K562 (cell line): Measurements from ENCODE around the gene PPP1R13L. TPM values are rescaled to one million over a fixed set of nuclear protein-coding genes. Genes with fewer than 3 reads are reported as not detected.
A peak's percentile ranks its signal among the peaks of the same experiment; 100 is the strongest.

Experiments used
- ARNT ChIP-seq, 2 experiments: fragments of 450-650 bp; IDR thresholded peaks; 2 replicates each; pipeline ENCODE4 v1.6.1; 2016; ENCODE audit warnings: mild to moderate bottlenecking in 1 of 2
- CEBPG ChIP-seq, 3 experiments: fragments of 200-800 bp in 1 of 3; sonication (Bioruptor generic) in 1 of 3; sonication (generic) in 1 of 3; formaldehyde crosslinking in 1 of 3; IDR thresholded peaks in 2 of 3; conservative IDR thresholded peaks in 1 of 3; 2 replicates each; pipeline versions ENCODE4 v1.6.1 to v1.8.0; 2016 to 2022; ENCODE audit warnings: missing compliant biosample characterization in 2 of 3, missing genetic modification characterization in 2 of 3, mild to moderate bottlenecking in 1 of 3, missing genetic modification reagents in 1 of 3
- CHCHD3 ChIP-seq: fragments of 250-450 bp; sonication (Bioruptor Pico); IDR thresholded peaks from 2 replicates; pipeline ENCODE4 v2.1.2; 2022; ENCODE audit warnings: mild to moderate bottlenecking
- FOXJ2 ChIP-seq: fragments of 200-800 bp; sonication (Bioruptor generic); IDR thresholded peaks from 2 replicates; pipeline ENCODE4 v1.6.1; 2016; ENCODE audit warnings: missing genetic modification characterization, missing compliant biosample characterization
- KAT7 ChIP-seq: sonication (generic); formaldehyde crosslinking; IDR thresholded peaks from 2 replicates; pipeline ENCODE4 v1.8.0; 2022; ENCODE audit warnings: missing genetic modification reagents, mild to moderate bottlenecking, borderline replicate concordance
- KDM5B ChIP-seq: fragments of 200-600 bp; sonication (generic); IDR thresholded peaks from 2 replicates; pipeline ENCODE4 v1.6.1; 2012; ENCODE audit warnings: low read depth, mild to moderate bottlenecking, moderate library complexity, low read length, control low read depth, inconsistent platforms; ENCODE audit not compliant: insufficient replicate concordance
- MYBL2 ChIP-seq, 2 experiments: fragments of 450-650 bp in 1 of 2; sonication (generic) in 1 of 2; formaldehyde crosslinking in 1 of 2; IDR thresholded peaks; 2 replicates each; pipeline versions ENCODE4 v1.6.1 to v1.8.1; 2017 to 2022; ENCODE audit warnings: borderline replicate concordance in 1 of 2, inconsistent platforms in 1 of 2, low read depth in 1 of 2, mild to moderate bottlenecking in 1 of 2, missing genetic modification reagents in 1 of 2, moderate library complexity in 1 of 2
- NFATC3 ChIP-seq: fragments of 450-650 bp; IDR thresholded peaks from 2 replicates; pipeline ENCODE4 v1.6.1; 2017; ENCODE audit warnings: mild to moderate bottlenecking
- SNRNP70 ChIP-seq: fragments of 200-400 bp; formaldehyde crosslinking; optimal IDR thresholded peaks from 2 replicates; pipeline ENCODE3; 2017; ENCODE audit warnings: low read depth, low read length
- TGIF2 ChIP-seq: sonication (generic); formaldehyde crosslinking; IDR thresholded peaks from 2 replicates; pipeline ENCODE4 v1.8.1; 2022; ENCODE audit warnings: mild to moderate bottlenecking, missing genetic modification reagents, moderate library complexity
- ZNF253 ChIP-seq: fragments of 250-450 bp; sonication (Bioruptor Pico); conservative IDR thresholded peaks from 2 replicates; pipeline ENCODE4 v1.6.1; 2021; ENCODE audit warnings: mild to moderate bottlenecking
- polyA plus RNA-seq, 8 experiments: library from polyadenylated mRNA; depleted of rRNA in 4 of 8; stranded (reverse) in 5 of 8; unstranded in 3 of 8; fragments of >200 nt; fragmentation: Nextera tagmentation in 2 of 8; fragmentation: Illumina TruSeq in 1 of 8; extraction: Ambion mirVana in 2 of 8; extraction: Trizol in 1 of 8; gene quantifications; 2 replicates each; pipeline versions ENCODE4 v1.2.1 to v1.2.3, GENCODE V29; 2011 to 2014; ENCODE audit warnings: inconsistent platforms in 1 of 8, missing spikeins in 1 of 8
- total RNA-seq, 7 experiments: library from RNA; depleted of rRNA in 6 of 7; stranded (reverse); fragments of >200 nt in 6 of 7; fragmentation: Illumina TruSeq in 2 of 7; extraction: Trizol in 2 of 7; gene quantifications; 2 replicates each; pipeline versions ENCODE4 v1.2.1 to v1.2.3, GENCODE V29; 2011 to 2021; ENCODE audit warnings: low replicate concordance in 1 of 7
- TF ChIP-seq, protein P1 (sequence below): fragments of 450-650 bp; IDR thresholded peaks from 2 replicates; pipeline ENCODE4 v1.6.1; 2018; ENCODE audit not compliant: partially characterized antibody
- TF ChIP-seq, protein P2 (sequence below): fragments of 250-450 bp; sonication (Bioruptor Pico); IDR thresholded peaks from 2 replicates; pipeline ENCODE4 v1.5.0; 2020; ENCODE audit warnings: mild to moderate bottlenecking
- TF ChIP-seq, protein P3 (sequence below), 3 experiments: IDR thresholded peaks in 2 of 3; conservative IDR thresholded peaks in 1 of 3; 2 replicates each; pipeline ENCODE4 v1.5.1; 2011 to 2012; ENCODE audit warnings: low read length in 3 of 3, mild to moderate bottlenecking in 3 of 3, control low read depth in 2 of 3, improper control_type of control experiment in 1 of 3, inconsistent platforms in 1 of 3, low read depth in 1 of 3, mixed read lengths in 1 of 3, moderate library complexity in 1 of 3; ENCODE audit not compliant: insufficient read depth in 2 of 3
- TF ChIP-seq, protein P4 (sequence below): fragments of 450-650 bp; IDR thresholded peaks from 2 replicates; pipeline ENCODE4 v1.6.1; 2016; ENCODE audit warnings: missing biosample characterization, missing genetic modification characterization
- TF ChIP-seq, protein P5 (sequence below): sonication (generic); formaldehyde crosslinking; IDR thresholded peaks from 2 replicates; pipeline ENCODE4 v1.5.0; 2020; ENCODE audit warnings: missing genetic modification reagents

The PPP1R13L gene
- total and polyA plus RNA-seq, 9 of the 15 experiments (the other 6 are each of a cell fraction or from before 2014, with no cell fraction given) = 0.32 to 6.7 (median 2.0) TPM

DNA sequence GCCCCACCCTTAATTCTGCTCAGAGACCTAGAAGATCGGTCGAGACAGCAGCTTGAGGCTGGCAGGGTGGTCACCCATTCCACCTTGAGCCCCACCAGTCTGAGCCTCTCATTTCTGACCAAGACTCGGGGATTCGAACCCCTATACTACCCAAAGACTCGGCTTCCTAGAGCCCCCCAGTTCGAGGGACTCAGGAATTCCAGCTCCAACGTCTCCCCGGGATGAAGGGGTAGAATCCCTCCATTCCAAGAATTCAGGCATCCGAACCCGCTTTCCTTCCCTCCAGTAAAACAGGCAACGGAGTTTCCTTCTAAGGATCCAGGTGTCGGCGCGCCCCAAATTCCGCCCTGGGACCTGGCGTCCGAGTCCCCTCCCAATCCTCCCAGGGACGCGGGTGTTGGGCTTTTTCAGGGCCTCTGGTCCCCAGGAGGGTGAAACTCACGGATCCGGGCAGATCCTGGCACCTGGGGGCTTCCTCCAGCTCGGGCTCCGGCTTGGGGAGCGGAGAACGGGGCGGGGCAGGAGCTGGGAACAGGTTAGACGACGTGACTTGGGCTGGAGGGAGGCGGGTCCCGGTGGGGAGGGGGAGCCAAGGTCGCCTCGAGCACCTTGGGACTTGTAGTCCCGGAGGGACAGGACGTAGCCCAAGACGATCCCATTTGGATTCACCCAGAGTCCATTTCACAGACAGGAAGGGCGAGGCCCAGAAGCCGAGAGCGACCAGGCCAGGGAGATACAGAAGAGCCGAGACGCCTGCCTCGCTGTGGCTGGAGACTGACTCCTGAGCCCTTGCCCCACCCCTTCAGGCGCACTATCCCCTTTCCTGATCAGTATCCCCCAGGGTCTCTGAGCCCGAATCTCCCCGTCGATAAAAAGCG is at the start of gene PPP1R13L (continued):
- TF ChIP-seq, protein P1, sequence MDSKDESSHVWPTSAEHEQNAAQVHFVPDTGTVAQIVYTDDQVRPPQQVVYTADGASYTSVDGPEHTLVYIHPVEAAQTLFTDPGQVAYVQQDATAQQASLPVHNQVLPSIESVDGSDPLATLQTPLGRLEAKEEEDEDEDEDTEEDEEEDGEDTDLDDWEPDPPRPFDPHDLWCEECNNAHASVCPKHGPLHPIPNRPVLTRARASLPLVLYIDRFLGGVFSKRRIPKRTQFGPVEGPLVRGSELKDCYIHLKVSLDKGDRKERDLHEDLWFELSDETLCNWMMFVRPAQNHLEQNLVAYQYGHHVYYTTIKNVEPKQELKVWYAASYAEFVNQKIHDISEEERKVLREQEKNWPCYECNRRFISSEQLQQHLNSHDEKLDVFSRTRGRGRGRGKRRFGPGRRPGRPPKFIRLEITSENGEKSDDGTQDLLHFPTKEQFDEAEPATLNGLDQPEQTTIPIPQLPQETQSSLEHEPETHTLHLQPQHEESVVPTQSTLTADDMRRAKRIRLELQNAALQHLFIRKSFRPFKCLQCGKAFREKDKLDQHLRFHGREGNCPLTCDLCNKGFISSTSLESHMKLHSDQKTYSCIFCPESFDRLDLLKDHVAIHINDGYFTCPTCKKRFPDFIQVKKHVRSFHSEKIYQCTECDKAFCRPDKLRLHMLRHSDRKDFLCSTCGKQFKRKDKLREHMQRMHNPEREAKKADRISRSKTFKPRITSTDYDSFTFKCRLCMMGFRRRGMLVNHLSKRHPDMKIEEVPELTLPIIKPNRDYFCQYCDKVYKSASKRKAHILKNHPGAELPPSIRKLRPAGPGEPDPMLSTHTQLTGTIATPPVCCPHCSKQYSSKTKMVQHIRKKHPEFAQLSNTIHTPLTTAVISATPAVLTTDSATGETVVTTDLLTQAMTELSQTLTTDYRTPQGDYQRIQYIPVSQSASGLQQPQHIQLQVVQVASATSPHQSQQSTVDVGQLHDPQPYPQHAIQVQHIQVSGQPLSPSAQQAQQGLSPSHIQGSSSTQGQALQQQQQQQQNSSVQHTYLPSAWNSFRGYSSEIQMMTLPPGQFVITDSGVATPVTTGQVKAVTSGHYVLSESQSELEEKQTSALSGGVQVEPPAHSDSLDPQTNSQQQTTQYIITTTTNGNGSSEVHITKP = peak; percentile 83
- TF ChIP-seq, protein P2, sequence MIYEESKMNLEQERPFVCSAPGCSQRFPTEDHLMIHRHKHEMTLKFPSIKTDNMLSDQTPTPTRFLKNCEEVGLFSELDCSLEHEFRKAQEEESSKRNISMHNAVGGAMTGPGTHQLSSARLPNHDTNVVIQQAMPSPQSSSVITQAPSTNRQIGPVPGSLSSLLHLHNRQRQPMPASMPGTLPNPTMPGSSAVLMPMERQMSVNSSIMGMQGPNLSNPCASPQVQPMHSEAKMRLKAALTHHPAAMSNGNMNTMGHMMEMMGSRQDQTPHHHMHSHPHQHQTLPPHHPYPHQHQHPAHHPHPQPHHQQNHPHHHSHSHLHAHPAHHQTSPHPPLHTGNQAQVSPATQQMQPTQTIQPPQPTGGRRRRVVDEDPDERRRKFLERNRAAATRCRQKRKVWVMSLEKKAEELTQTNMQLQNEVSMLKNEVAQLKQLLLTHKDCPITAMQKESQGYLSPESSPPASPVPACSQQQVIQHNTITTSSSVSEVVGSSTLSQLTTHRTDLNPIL (CRISPR knock-in tag) = no peak
- TF ChIP-seq, protein P3, sequence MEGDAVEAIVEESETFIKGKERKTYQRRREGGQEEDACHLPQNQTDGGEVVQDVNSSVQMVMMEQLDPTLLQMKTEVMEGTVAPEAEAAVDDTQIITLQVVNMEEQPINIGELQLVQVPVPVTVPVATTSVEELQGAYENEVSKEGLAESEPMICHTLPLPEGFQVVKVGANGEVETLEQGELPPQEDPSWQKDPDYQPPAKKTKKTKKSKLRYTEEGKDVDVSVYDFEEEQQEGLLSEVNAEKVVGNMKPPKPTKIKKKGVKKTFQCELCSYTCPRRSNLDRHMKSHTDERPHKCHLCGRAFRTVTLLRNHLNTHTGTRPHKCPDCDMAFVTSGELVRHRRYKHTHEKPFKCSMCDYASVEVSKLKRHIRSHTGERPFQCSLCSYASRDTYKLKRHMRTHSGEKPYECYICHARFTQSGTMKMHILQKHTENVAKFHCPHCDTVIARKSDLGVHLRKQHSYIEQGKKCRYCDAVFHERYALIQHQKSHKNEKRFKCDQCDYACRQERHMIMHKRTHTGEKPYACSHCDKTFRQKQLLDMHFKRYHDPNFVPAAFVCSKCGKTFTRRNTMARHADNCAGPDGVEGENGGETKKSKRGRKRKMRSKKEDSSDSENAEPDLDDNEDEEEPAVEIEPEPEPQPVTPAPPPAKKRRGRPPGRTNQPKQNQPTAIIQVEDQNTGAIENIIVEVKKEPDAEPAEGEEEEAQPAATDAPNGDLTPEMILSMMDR (IDR thresholded peaks at IDR 0.05 in 2 of 3, conservative IDR thresholded peaks at IDR 0.05 in 1 of 3; ENCODE audit: insufficient read depth in 2 of 3, low read depth in 1 of 3, low read length in 3 of 3) = no peak; a peak in 1 of 6 replicates
- no peak for TF ChIP-seq CHCHD3 (CRISPR knock-in tag)
- no peak; the same call in 1 of the 2 replicates for TF ChIP-seq FOXJ2
- TF ChIP-seq, protein P4, sequence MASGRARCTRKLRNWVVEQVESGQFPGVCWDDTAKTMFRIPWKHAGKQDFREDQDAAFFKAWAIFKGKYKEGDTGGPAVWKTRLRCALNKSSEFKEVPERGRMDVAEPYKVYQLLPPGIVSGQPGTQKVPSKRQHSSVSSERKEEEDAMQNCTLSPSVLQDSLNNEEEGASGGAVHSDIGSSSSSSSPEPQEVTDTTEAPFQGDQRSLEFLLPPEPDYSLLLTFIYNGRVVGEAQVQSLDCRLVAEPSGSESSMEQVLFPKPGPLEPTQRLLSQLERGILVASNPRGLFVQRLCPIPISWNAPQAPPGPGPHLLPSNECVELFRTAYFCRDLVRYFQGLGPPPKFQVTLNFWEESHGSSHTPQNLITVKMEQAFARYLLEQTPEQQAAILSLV (tag) = no peak
- no peak for TF ChIP-seq ZNF253 (CRISPR knock-in tag)
- TF ChIP-seq ARNT (IDR thresholded peaks at IDR 0.05) = peak in 1 of 2 experiments; percentile 71; a peak in 1 of 4 replicates
- peak; percentile 34 for TF ChIP-seq KDM5B
- TF ChIP-seq, protein P5, sequence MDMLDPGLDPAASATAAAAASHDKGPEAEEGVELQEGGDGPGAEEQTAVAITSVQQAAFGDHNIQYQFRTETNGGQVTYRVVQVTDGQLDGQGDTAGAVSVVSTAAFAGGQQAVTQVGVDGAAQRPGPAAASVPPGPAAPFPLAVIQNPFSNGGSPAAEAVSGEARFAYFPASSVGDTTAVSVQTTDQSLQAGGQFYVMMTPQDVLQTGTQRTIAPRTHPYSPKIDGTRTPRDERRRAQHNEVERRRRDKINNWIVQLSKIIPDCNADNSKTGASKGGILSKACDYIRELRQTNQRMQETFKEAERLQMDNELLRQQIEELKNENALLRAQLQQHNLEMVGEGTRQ (CRISPR knock-in tag) = no peak
- no peak for TF ChIP-seq SNRNP70
- peak; percentile 77; the same call in 1 of the 2 replicates for TF ChIP-seq KAT7 (CRISPR knock-in tag)
- peak; percentile 47; the same call in 1 of the 2 replicates for TF ChIP-seq MYBL2 (IDR thresholded peaks at IDR 0.05; ENCODE audit: low read depth)
- no peak for TF ChIP-seq MYBL2 (CRISPR knock-in tag; IDR thresholded peaks at IDR 0.05; ENCODE audit: borderline replicate concordance)
- no peak for TF ChIP-seq TGIF2
- no peak for TF ChIP-seq NFATC3
- TF ChIP-seq CEBPG (CRISPR knock-in tag; IDR thresholded peaks at IDR 0.05) = no peak
- TF ChIP-seq CEBPG (tag; conservative IDR thresholded peaks at IDR 0.05 in 1 of 2, IDR thresholded peaks at IDR 0.05 in 1 of 2) = no peak
